CMK (cell line): Measurements from ENCODE around the gene CLEC4C.

Source experiments
- DNase-seq: peaks from one replicate; pipeline ENCODE4 v3.0.0-alpha.2; 2010; ENCODE audit warnings: low read depth

Gene CLEC4C

DNA sequence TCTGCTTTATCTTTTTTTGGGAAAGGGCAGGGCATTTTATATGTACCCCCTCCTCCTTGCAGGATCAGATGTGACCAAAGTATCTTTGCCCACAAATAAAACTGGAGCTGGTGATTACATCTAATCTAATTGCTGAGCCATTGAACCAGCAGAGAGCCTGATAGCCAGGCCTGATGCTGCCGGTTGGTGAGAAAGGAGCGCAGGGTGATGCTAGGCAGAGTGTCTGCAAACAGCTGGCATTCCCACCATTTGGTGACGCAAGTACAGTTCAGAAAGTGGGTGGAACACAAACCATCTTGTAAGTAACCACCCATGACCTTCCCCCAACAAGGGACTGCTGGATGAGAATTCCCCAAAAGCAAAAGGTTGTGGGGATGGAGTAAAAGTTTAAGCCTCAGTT lies 23.2 kb downstream of the CLEC4C start:
- no peak for DNase-seq

DNA sequence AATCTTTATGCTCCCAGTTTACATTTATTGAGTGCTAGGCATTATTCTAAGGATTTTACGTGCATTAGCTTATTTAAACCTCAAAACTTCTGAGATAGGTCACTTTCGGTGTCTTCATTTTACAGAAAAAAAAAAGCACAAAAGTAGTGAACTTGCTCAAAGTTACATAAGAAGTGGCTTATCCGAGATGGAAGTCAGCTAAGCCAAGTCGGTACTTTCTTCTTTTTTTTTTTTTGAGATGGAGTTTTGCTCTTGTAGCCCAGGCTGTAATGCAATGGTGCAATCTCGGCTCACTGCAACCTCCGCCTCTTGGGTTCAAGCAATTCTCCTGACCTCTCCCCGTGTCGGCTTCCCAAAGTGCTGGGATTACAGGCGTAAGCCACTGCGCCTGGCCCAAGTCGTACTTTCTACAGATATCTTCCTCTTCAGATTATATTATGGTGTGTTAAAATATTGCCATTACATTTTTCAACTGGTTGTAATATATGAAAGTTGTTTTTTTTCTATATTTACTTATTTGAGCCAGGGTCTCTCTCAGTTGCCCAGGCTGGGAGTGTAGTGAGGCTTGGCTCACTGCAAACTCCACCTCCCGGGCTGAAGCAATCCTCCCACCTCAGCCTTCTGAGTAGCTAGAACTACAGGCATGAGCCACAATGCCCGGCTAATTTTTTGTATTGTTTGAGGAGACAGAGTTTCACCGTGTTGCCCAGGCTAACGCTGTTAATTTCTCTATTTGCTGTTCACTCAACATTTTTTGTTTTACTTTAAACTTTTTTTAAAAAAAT lies 27.0 kb downstream of the CLEC4C start:
- no peak for DNase-seq

DNA sequence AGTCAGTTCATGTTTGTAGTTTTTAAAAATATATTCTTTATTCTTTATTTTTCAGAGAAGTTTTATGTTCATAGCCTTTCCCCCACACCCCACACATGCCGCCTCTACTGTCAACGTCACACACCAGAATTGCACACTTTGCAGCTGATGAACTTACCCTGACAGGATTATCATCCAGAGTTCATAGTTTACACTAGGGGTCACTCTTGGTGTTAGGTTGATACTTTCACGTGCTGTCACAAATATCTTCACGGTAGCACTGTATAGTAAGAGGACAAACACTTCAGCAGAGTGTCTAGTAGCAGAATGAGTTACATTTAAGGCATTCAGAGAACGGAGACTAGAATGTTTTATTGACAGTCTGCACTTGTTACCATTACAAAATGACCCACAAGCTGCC lies 30.8 kb downstream of the CLEC4C start:
- DNase-seq, result peak; percentile 11

DNA sequence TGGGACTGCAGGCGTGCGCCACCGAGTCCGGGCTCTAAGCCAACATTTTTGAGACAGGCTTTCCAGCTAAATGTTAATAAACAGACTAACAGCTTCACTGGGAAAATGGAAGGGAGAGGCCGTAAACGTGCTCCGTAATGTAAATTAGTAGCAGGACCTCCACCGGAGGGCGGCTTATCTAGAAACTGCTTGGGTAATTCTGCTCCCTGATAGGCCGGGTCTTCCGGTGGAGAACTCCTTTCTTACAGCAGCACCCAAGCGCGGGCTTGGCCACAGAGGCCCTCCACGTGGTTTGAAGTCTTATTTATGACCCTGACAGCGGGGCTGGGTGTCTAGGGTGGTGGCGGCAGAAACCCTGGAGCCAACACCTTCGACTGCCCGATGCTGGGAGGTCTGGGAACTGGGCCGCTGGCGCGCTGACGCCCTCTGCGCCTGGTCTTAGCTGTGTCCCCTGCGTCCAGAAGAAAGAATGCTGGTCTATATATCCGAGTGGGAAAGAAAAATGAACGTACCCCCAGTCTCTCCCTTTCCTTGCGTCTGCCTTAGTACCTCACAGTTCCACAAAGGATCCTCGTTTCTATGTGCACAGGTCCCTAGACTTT lies 34.2 kb downstream of the CLEC4C start:
- no peak for DNase-seq

DNA sequence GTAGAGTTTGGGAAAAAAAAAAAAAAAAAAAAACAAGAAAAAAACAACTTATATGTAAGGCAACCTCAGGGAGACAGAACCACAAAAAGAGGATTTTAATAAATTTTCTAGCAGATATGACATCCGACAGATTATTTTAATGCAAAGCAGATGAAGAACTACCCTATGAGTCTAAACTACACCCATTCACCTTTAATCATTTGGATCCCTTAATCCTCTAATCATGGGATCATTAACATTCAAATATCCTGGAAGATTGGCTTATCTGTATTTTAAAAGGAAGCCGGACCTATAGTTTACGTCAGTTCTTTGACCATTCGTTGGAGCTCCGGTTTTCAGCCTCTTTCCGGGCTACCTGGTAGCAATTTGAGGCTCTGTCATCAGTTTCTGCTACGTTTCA lies 36.0 kb downstream of the CLEC4C start, which contains the start of gene DPPA3:
DPPA3 (plus strand) TSS at position 301 of the 400 bp plus-strand sequence. CDS start 138 bp downstream, outside the sequence.
- DNase-seq, result no peak

DNA sequence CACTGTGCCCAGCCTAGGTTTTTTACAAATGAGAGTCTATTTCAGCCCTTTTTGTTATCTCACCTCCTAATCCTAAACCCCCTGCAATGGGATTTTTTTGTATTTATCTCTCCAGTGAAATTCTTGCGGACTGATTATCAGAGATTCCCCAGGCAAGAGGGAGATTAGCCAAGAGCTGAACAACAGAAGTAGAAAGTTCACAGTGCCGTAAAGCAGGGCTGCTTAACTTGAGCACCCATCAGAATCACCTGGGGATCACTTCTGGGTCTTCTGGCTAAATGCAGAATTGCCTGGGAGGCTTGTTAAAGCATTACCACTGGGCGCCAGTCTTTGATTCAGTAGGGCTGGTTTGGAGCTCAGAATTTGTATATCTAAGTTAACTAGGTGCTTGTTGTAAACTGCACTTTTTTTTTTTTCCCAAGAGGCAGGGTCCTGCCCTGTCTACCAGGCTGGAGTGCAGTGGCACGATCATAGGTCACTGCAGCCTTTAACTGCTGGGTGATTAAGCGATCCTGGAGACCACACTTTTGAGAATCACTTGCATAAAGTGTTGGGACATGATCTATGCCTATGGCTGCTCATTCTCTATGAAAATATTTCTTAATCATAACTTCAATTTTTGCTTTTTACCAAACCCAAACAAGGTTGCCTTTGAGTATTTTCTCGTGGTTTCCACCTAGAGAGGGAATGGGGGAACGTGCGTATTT lies 37.1 kb downstream of the CLEC4C start:
- no peak for DNase-seq

DNA sequence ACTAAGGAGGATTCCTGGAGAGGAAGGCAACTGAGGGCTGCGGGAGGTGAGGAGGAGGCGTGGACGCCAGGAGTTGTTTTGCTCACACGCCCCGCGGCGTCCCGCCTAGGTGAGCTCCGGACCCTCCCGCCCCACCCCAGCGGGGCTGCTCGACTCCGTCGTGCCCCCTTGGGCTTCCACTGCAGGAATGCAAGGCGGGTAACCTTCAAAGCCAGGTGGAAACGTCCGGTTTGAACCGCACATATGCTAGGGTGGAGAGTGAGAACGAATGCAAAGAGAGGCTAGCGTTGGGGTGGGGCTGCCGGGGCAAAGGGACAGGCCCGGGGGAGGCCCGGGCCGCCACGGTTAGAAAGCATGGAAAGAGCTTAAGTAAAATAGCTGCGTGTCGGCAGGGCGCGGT lies 41.3 kb downstream of the CLEC4C start:
- DNase-seq, result no peak

DNA sequence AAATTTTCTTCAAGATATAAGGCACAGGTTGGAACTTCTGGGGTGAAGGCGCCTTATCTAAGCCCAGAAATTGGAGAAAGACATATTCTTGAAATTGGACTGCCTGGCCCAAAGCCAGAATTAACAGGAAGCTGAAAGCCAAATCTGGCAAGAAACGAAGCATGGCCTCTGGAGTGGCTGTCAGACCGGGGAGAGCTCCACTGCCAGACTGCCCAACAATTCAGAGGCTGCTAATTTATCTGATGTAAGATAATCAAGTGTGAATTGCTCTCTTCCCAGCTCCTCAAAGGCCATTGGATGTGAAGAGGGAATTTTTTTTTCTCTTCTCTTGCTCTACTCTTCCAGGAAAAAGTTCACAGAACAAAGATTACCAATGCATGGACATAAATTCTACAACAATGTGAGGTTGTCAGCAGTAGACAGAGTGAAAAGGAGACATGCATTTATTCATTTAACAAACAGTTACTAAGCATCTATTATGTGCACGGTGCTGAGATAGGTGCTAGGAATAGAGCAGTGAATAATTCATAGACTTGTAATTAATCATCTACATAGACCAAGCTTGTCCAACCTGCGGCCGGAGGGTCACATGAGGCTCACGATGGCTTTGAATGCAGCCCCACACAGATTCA lies 51.5 kb downstream of the CLEC4C start, which contains the start of gene GDF3:
GDF3 (minus strand) TSS at position 210 of the 632 bp plus-strand sequence; CDS start at position 163, 47 bp downstream.
- no peak for DNase-seq

DNA sequence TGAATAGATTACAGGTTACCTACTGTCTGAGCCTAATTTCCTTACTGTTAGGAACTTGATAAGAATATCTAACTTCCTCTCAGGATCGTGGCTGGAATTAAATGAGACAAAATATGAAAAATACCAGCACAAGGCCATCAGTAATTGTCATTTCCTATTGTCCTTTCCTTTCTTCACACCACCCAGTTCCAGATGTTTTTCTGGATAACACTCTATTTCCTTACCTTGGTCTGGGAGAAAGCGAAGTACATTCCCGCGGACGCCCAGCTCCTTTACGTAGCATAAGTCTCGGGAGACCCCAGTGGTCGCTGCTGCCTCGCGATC lies 52.0 kb downstream of the CLEC4C start:
- DNase-seq, result peak; percentile 72

DNA sequence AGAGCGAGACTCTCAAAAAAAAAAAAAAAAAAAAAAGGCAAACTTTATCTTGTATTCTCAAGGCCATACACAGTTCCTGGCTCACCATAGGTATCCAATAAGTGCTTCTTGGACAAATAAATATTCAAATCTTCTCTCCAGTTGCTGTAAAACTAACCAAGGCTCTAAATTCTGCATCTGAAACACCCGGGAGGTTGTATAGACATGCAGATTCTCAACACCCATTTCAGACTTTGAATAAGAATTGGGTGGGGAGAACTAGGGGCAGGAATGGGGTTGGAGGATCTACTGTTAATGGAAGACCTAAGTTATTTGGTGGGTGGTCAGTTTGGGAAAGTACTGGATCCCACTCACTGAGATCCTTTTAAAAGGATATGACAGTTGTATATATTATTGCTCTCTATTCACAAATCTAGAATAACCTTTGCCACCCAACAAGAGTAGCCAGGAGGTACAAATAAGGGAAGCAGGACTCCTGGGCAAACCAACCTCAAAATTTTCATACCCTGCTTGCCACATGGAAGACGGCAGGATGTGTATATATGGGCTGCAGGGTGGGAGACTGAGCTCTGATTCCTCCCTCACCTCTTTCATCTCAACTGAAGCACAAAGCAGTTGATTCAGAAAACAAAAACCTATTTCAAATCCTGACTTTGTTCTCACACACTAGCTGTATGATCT lies 52.5 kb downstream of the CLEC4C start:
- DNase-seq, result no peak

DNA sequence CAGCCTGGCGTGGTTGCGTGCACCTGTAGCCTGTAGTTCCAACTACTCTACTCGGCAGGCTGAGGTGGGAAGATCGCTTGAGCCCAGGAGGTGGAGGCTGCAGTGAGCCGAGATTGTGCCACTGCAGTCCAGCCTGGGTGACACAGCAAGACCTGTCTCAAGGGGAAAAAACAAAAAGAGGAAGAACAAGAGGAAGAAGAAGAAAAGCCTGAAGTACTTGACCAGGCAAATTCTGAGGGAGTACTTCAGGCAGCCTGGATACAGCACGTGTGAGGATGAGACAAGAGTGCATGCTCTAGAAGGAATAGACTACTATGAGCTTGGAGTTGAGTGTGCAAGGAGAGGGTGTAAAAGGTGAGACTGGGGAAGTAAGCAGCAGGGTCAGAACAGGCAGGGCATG lies 53.4 kb downstream of the CLEC4C start:
- DNase-seq, result no peak

DNA sequence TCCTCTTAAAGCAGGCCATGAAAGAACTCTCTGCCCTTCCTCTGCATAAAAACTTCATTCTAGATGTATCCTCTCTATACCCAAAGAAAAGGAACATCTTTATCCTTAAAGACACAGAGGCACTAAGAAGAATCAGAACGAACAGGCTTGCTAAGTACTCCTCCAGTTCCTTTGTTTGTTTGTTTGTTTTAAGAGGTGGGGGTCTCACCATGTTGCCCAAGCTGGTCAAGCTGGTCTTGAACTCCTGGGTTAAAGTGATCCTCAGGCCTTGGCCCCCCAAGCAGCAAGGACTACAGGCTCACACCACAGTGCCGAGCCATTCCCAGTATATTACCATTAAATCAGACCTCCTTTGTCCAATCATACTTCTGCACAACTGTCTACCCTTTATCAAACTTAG lies 65.6 kb downstream of the CLEC4C start:
- DNase-seq, result no peak
